HEK293 (cell line): Measurements from ENCODE around the gene CYB561D2.

Experiments used
- KLF8 ChIP-seq: fragments of 450-650 bp; formaldehyde crosslinking; IDR thresholded peaks from 2 replicates; pipeline ENCODE4 v1.5.1; 2016; ENCODE audit warnings: missing biosample characterization, missing genetic modification characterization
- TCF7L2 ChIP-seq: IDR thresholded peaks from 2 replicates; pipeline ENCODE4 v1.6.1; 2011; ENCODE audit warnings: low read depth, mild to moderate bottlenecking, inconsistent platforms, low read length, moderate library complexity, borderline replicate concordance
- YY1 ChIP-seq: fragments of 450-650 bp; formaldehyde crosslinking; IDR thresholded peaks from 2 replicates; pipeline ENCODE4 v1.5.1; 2018; ENCODE audit warnings: missing biosample characterization, missing genetic modification characterization
- ZNF133 ChIP-seq: fragments of 450-650 bp; formaldehyde crosslinking; IDR thresholded peaks from 2 replicates; pipeline ENCODE4 v1.5.1; 2016; ENCODE audit warnings: missing biosample characterization, missing genetic modification characterization
- ZNF214 ChIP-seq: fragments of 450-650 bp; formaldehyde crosslinking; IDR thresholded peaks from 2 replicates; pipeline ENCODE4 v1.5.1; 2017; ENCODE audit warnings: missing biosample characterization, mild to moderate bottlenecking, missing genetic modification characterization, borderline replicate concordance
- ZNF274 ChIP-seq, 2 experiments: fragments of 200-500 bp in 1 of 2; fragments of 450-650 bp in 1 of 2; sonication (Bioruptor generic) in 1 of 2; formaldehyde crosslinking in 1 of 2; IDR thresholded peaks; 2 replicates each; pipeline versions ENCODE4 v1.5.1 to v1.6.1; 2014 to 2016; ENCODE audit warnings: borderline replicate concordance in 1 of 2, inconsistent platforms in 1 of 2, low read length in 1 of 2, missing biosample characterization in 1 of 2, missing genetic modification characterization in 1 of 2
- ZNF792 ChIP-seq: fragments of 450-650 bp; formaldehyde crosslinking; IDR thresholded peaks from 2 replicates; pipeline ENCODE4 v1.5.1; 2016; ENCODE audit warnings: missing biosample characterization, missing genetic modification characterization
- TF ChIP-seq, protein P1 (sequence below): fragments of 450-650 bp; formaldehyde crosslinking; IDR thresholded peaks from 2 replicates; pipeline ENCODE4 v1.5.1; 2016; ENCODE audit warnings: missing biosample characterization, missing genetic modification characterization
- TF ChIP-seq, protein P2 (sequence below): fragments of 450-650 bp; formaldehyde crosslinking; IDR thresholded peaks from 2 replicates; pipeline ENCODE4 v1.5.1; 2016; ENCODE audit warnings: missing biosample characterization, missing genetic modification characterization
- TF ChIP-seq, protein P3 (sequence below): fragments of 450-650 bp; formaldehyde crosslinking; IDR thresholded peaks from 2 replicates; pipeline ENCODE4 v1.5.1; 2016; ENCODE audit warnings: missing biosample characterization, missing genetic modification characterization
- TF ChIP-seq, protein P4 (sequence below): sonication (generic); formaldehyde crosslinking; IDR thresholded peaks from 2 replicates; pipeline ENCODE4 v1.8.1; 2022; ENCODE audit warnings: mild to moderate bottlenecking, moderate library complexity, missing genetic modification reagents

DNA sequence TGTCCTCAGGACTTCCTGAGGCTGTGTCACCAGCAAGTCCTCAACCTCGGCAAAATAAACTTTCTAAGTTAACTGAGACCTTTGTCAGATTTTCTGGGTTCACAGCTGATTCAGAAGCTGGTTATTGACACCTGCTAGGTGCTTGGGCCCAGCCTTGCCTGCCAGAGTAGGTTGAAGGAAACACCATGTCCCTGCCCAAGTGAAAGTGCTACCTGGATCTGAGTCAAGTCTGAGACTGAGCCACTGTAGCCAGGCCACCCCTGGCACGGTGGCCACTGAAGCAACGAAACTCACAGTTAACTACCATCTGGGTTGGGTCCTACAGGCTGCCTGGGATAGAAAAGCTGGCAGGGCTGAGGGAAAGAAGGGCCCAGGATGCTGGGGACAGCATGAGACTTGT, 36.3 kb upstream of the CYB561D2 start:
- TF ChIP-seq TCF7L2 = no peak
- TF ChIP-seq ZNF274 (IDR thresholded peaks at IDR 0.05; ENCODE audit: low read length) = no peak
- TF ChIP-seq ZNF274 (tag by site-specific recombination; IDR thresholded peaks at IDR 0.05; ENCODE audit: borderline replicate concordance) = no peak
- TF ChIP-seq, protein P1, sequence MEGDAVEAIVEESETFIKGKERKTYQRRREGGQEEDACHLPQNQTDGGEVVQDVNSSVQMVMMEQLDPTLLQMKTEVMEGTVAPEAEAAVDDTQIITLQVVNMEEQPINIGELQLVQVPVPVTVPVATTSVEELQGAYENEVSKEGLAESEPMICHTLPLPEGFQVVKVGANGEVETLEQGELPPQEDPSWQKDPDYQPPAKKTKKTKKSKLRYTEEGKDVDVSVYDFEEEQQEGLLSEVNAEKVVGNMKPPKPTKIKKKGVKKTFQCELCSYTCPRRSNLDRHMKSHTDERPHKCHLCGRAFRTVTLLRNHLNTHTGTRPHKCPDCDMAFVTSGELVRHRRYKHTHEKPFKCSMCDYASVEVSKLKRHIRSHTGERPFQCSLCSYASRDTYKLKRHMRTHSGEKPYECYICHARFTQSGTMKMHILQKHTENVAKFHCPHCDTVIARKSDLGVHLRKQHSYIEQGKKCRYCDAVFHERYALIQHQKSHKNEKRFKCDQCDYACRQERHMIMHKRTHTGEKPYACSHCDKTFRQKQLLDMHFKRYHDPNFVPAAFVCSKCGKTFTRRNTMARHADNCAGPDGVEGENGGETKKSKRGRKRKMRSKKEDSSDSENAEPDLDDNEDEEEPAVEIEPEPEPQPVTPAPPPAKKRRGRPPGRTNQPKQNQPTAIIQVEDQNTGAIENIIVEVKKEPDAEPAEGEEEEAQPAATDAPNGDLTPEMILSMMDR (tag by site-specific recombination) = no peak
- no peak for TF ChIP-seq ZNF792 (tag by site-specific recombination)
- TF ChIP-seq YY1 (tag by site-specific recombination) = no peak
- no peak for TF ChIP-seq ZNF133
- TF ChIP-seq, protein P2, sequence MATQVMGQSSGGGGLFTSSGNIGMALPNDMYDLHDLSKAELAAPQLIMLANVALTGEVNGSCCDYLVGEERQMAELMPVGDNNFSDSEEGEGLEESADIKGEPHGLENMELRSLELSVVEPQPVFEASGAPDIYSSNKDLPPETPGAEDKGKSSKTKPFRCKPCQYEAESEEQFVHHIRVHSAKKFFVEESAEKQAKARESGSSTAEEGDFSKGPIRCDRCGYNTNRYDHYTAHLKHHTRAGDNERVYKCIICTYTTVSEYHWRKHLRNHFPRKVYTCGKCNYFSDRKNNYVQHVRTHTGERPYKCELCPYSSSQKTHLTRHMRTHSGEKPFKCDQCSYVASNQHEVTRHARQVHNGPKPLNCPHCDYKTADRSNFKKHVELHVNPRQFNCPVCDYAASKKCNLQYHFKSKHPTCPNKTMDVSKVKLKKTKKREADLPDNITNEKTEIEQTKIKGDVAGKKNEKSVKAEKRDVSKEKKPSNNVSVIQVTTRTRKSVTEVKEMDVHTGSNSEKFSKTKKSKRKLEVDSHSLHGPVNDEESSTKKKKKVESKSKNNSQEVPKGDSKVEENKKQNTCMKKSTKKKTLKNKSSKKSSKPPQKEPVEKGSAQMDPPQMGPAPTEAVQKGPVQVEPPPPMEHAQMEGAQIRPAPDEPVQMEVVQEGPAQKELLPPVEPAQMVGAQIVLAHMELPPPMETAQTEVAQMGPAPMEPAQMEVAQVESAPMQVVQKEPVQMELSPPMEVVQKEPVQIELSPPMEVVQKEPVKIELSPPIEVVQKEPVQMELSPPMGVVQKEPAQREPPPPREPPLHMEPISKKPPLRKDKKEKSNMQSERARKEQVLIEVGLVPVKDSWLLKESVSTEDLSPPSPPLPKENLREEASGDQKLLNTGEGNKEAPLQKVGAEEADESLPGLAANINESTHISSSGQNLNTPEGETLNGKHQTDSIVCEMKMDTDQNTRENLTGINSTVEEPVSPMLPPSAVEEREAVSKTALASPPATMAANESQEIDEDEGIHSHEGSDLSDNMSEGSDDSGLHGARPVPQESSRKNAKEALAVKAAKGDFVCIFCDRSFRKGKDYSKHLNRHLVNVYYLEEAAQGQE (tag by site-specific recombination) = no peak
- no peak for TF ChIP-seq KLF8
- TF ChIP-seq, protein P3, sequence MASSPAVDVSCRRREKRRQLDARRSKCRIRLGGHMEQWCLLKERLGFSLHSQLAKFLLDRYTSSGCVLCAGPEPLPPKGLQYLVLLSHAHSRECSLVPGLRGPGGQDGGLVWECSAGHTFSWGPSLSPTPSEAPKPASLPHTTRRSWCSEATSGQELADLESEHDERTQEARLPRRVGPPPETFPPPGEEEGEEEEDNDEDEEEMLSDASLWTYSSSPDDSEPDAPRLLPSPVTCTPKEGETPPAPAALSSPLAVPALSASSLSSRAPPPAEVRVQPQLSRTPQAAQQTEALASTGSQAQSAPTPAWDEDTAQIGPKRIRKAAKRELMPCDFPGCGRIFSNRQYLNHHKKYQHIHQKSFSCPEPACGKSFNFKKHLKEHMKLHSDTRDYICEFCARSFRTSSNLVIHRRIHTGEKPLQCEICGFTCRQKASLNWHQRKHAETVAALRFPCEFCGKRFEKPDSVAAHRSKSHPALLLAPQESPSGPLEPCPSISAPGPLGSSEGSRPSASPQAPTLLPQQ (tag by site-specific recombination) = no peak
- no peak for TF ChIP-seq ZNF214 (tag by site-specific recombination)
- TF ChIP-seq, protein P4, sequence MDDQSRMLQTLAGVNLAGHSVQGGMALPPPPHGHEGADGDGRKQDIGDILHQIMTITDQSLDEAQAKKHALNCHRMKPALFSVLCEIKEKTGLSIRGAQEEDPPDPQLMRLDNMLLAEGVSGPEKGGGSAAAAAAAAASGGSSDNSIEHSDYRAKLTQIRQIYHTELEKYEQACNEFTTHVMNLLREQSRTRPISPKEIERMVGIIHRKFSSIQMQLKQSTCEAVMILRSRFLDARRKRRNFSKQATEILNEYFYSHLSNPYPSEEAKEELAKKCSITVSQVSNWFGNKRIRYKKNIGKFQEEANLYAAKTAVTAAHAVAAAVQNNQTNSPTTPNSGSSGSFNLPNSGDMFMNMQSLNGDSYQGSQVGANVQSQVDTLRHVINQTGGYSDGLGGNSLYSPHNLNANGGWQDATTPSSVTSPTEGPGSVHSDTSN (CRISPR knock-in tag) = no peak
